Activated CD8-positive, alpha-beta memory T cell treated with anti-CD3 and anti-CD28 coated beads for 4 hours (primary cell): ENCODE results near the gene SNRNP200.
"Not testable (repeated sequence)": the region's sequence is repeated elsewhere in the genome, so short reads cannot be mapped to it uniquely, and the experiment has no call there.

Experiments used
- DNase-seq, 2 donors: peaks; one replicate each; pipeline ENCODE4 v3.0.0-alpha.2; 2020; ENCODE audit warnings: low read depth in 2 of 2

Gene SNRNP200

GRCh38 chr2:96274355-96275056 lies 30.8 kb downstream of the SNRNP200 start:
- no peak for DNase-seq

GRCh38 chr2:96273763-96274162 lies 31.6 kb downstream of the SNRNP200 start:
- no peak for DNase-seq

GRCh38 chr2:96271995-96272394 lies 33.4 kb downstream of the SNRNP200 start:
- DNase-seq: no peak

- DNase-seq: no peak
Observed at GRCh38 chr2:96267159-96267971, 38.0 kb downstream of the SNRNP200 start.

GRCh38 chr2:96265840-96266679 lies 39.3 kb downstream of the SNRNP200 start, which contains the start of the genes CIAO1 and TMEM127:
Gene CIAO1 (plus strand): TSS chr2:96266225. CDS start chr2:96266351, 126 bp downstream.
Gene TMEM127 (minus strand): TSS chr2:96265997. CDS start chr2:96265381, 616 bp downstream.
- DNase-seq: peak; percentile 96 to 98

GRCh38 chr2:96265349-96265839 lies 40.0 kb downstream of the SNRNP200 start:
- DNase-seq: no peak

GRCh38 chr2:96264656-96265348 lies 40.5 kb downstream of the SNRNP200 start:
- DNase-seq: no peak

- no peak for DNase-seq
Observed at GRCh38 chr2:96264086-96264485, 41.3 kb downstream of the SNRNP200 start.

GRCh38 chr2:96262306-96262705 lies 43.0 kb downstream of the SNRNP200 start:
- DNase-seq: no peak

- no peak for DNase-seq
Observed at GRCh38 chr2:96261328-96262003, 43.9 kb downstream of the SNRNP200 start.

GRCh38 chr2:96260387-96261260 lies 44.7 kb downstream of the SNRNP200 start:
- no peak for DNase-seq

- no peak for DNase-seq
Observed at GRCh38 chr2:96259497-96259921, 45.8 kb downstream of the SNRNP200 start.

GRCh38 chr2:96258166-96259022 lies 47.0 kb downstream of the SNRNP200 start:
- DNase-seq: no peak

- DNase-seq: not testable (repeated sequence)
Observed at GRCh38 chr2:96257744-96258143, 47.6 kb downstream of the SNRNP200 start.

GRCh38 chr2:96256611-96257113 lies 48.7 kb downstream of the SNRNP200 start:
- DNase-seq: no peak

GRCh38 chr2:96254571-96254970 lies 50.8 kb downstream of the SNRNP200 start:
- no peak for DNase-seq

GRCh38 chr2:96253006-96253405 lies 52.3 kb downstream of the SNRNP200 start:
- DNase-seq: no peak

- no peak for DNase-seq
Observed at GRCh38 chr2:96252526-96252925, 52.8 kb downstream of the SNRNP200 start.
